ENCODE results near the gene GDF15. TPM values are rescaled to one million over a fixed set of nuclear protein-coding genes. Genes with fewer than 3 reads are reported as not detected.
"Not testable (repeated sequence)": the region's sequence is repeated elsewhere in the genome, so short reads cannot be mapped to it uniquely, and the experiment has no call there.

The GDF15 gene
- polyA plus RNA-seq, 3 donors: 0.36 TPM; not detected in 2

GRCh38 chr19:18351544-18351943 lies 34.4 kb upstream of the GDF15 start:
- peaks cover 15 to 25% of the 10 kb centered on the region in 2 donors for H3K36me3 ChIP-seq (replicated peaks in 1 of 2; ENCODE audit: control insufficient read depth in 1 of 2, insufficient read depth in 2 of 2, low read length in 2 of 2)

GRCh38 chr19:18353378-18354005 lies 32.5 kb upstream of the GDF15 start:
- Histone ChIP-seq H4K20me1 (ENCODE audit: insufficient read depth, low read length) (peaks cover 25% of the 10 kb centered on the region), H3K4me2 (replicated peaks; ENCODE audit: extremely low read depth, low read length, poor library complexity, severe bottlenecking) (no peak overlapping the region), H3K27me3 (ENCODE audit: control insufficient read depth in 2 of 2, insufficient read depth in 2 of 2, low read length in 2 of 2) (no peaks in the 10 kb centered on the region), H3K27ac (ENCODE audit: low read depth in 1 of 2, low read length in 2 of 2) (no peak overlapping the region), H3K9me3 (replicated peaks in 1 of 2; ENCODE audit: control insufficient read depth in 1 of 2, insufficient read depth in 1 of 2, low read length in 2 of 2) (no peaks in the 10 kb centered on the region), H3K79me2 (ENCODE audit: insufficient read depth, low read length) (no peaks in the 10 kb centered on the region), H3K36me3 (replicated peaks in 1 of 2; ENCODE audit: control insufficient read depth in 1 of 2, insufficient read depth in 2 of 2, low read length in 2 of 2) (peaks cover 28 to 45% of the 10 kb centered on the region in 2 donors), H2AFZ (ENCODE audit: insufficient read depth, low read depth, low read length, poor library complexity, severe bottlenecking) (no peak overlapping the region), H3K9ac (ENCODE audit: insufficient read depth, low read length, poor library complexity, severe bottlenecking) (no peak overlapping the region), H3K4me1 (ENCODE audit: control insufficient read depth in 1 of 2, insufficient read depth in 2 of 2, low read length in 2 of 2) (no peaks in the 10 kb centered on the region), H3K4me3 (replicated peaks in 1 of 3; ENCODE audit: low read depth in 2 of 3, low read length in 3 of 3) (no peak overlapping the region)
- intact Hi-C loops (cut with micrococcal nuclease): loop anchor here in 1 of 2 donors (5.0 kb wide), 1 partner anchor 34 kb away; the partner anchor contains the start of gene GDF15
- H3K36me3 Mint-ChIP-seq: peaks cover 51 to 79% of the 10 kb centered on the region in 2 donors
- H3K4me3 Mint-ChIP-seq: no peak overlapping the region
- peaks cover 0 to 2% (median 0%) of the 10 kb centered on the region in 7 donors for H3K9me3 Mint-ChIP-seq
- H3K27ac Mint-ChIP-seq: no peak overlapping the region
- WGBS (ENCODE audit: insufficient coverage): 100% methylated on average over 4 of the region's 8 CpGs
- peaks cover 0 to 2% (median 0%) of the 10 kb centered on the region in 3 donors for H3K27me3 Mint-ChIP-seq (ENCODE audit: low read depth in 3 of 3)
- DNase-seq: no peak
- no peak for TF ChIP-seq CTCF (IDR thresholded peaks at IDR 0.05)
- peaks cover 1% of the 10 kb centered on the region for H3K4me1 Mint-ChIP-seq

More at GRCh38 chr19:18351544-18351943, 34.4 kb upstream of the GDF15 start:
- Histone ChIP-seq H3K4me2 (replicated peaks; ENCODE audit: extremely low read depth, low read length, poor library complexity, severe bottlenecking) (no peak overlapping the region), H3K4me3 (replicated peaks in 1 of 3; ENCODE audit: low read depth in 2 of 3, low read length in 3 of 3) (no peak overlapping the region), H3K27ac (ENCODE audit: low read depth in 1 of 2, low read length in 2 of 2) (no peak overlapping the region), H4K20me1 (ENCODE audit: insufficient read depth, low read length) (peaks cover 33% of the 10 kb centered on the region), H3K9me3 (replicated peaks in 1 of 2; ENCODE audit: control insufficient read depth in 1 of 2, insufficient read depth in 1 of 2, low read length in 2 of 2) (no peaks in the 10 kb centered on the region), H2AFZ (ENCODE audit: insufficient read depth, low read depth, low read length, poor library complexity, severe bottlenecking) (no peak overlapping the region), H3K4me1 (ENCODE audit: control insufficient read depth in 1 of 2, insufficient read depth in 2 of 2, low read length in 2 of 2) (no peaks in the 10 kb centered on the region), H3K27me3 (ENCODE audit: control insufficient read depth in 2 of 2, insufficient read depth in 2 of 2, low read length in 2 of 2) (no peaks in the 10 kb centered on the region), H3K9ac (ENCODE audit: insufficient read depth, low read length, poor library complexity, severe bottlenecking) (no peak overlapping the region), H3K79me2 (ENCODE audit: insufficient read depth, low read length) (no peaks in the 10 kb centered on the region)
- Mint-ChIP-seq H3K27me3 (ENCODE audit: low read depth in 3 of 3) (peaks cover 0 to 1% (median 0%) of the 10 kb centered on the region in 3 donors), H3K4me1 (peaks cover 3% of the 10 kb centered on the region), H3K9me3 (peaks cover 0 to 2% (median 0%) of the 10 kb centered on the region in 7 donors), H3K36me3 (peaks cover 48 to 76% of the 10 kb centered on the region in 2 donors), H3K4me3 (no peak overlapping the region), H3K27ac (no peak overlapping the region)
- no peak for DNase-seq
- TF ChIP-seq CTCF (IDR thresholded peaks at IDR 0.05): no peak
- 100% methylated on average over 1 of the region's 7 CpGs for WGBS (ENCODE audit: insufficient coverage)
- intact Hi-C loops (cut with micrococcal nuclease): loop anchor here in 1 of 2 donors (5.0 kb wide), 1 partner anchor 36 kb away; the partner anchor contains the start of gene GDF15

GRCh38 chr19:18354743-18355142 lies 31.2 kb upstream of the GDF15 start:
- not testable (repeated sequence) for H3K4me2 ChIP-seq (replicated peaks; ENCODE audit: extremely low read depth, low read length, poor library complexity, severe bottlenecking); H3K27ac ChIP-seq (ENCODE audit: low read depth in 1 of 2, low read length in 2 of 2); H3K9me3 Mint-ChIP-seq; H3K4me1 Mint-ChIP-seq; H3K79me2 ChIP-seq (ENCODE audit: insufficient read depth, low read length); H2AFZ ChIP-seq (ENCODE audit: insufficient read depth, low read depth, low read length, poor library complexity, severe bottlenecking); H3K9me3 ChIP-seq (replicated peaks in 1 of 2; ENCODE audit: control insufficient read depth in 1 of 2, insufficient read depth in 1 of 2, low read length in 2 of 2); DNase-seq; H3K9ac ChIP-seq (ENCODE audit: insufficient read depth, low read length, poor library complexity, severe bottlenecking); H3K27me3 Mint-ChIP-seq (ENCODE audit: low read depth in 3 of 3); H3K4me3 ChIP-seq (replicated peaks in 1 of 3; ENCODE audit: low read depth in 2 of 3, low read length in 3 of 3); H3K4me3 Mint-ChIP-seq; H3K27me3 ChIP-seq (ENCODE audit: control insufficient read depth in 2 of 2, insufficient read depth in 2 of 2, low read length in 2 of 2); H3K4me1 ChIP-seq (ENCODE audit: control insufficient read depth in 1 of 2, insufficient read depth in 2 of 2, low read length in 2 of 2); H3K27ac Mint-ChIP-seq
- intact Hi-C loops (cut with micrococcal nuclease): loop anchor here in 1 of 2 donors (5.0 kb wide), 1 partner anchor 33 kb away; the partner anchor contains the start of gene GDF15
- Histone ChIP-seq H3K36me3 (replicated peaks in 1 of 2; ENCODE audit: control insufficient read depth in 1 of 2, insufficient read depth in 2 of 2, low read length in 2 of 2) (peaks cover 34 to 57% of the 10 kb centered on the region in 2 donors), H4K20me1 (ENCODE audit: insufficient read depth, low read length) (peaks cover 14% of the 10 kb centered on the region)
- H3K36me3 Mint-ChIP-seq: peaks cover 61 to 79% of the 10 kb centered on the region in 2 donors
- WGBS (ENCODE audit: insufficient coverage): no CpG with 5 or more reads among the region's 7 CpGs

Data from CD14-positive monocyte (primary cell).